OCI-LY1 (cell line): ENCODE results near the gene NKRF.

Experiments
- EZH2 ChIP-seq: fragments of 200-600 bp; sonication (generic), shearing (Covaris generic); IDR thresholded peaks from 2 replicates; pipeline ENCODE4 v1.8.0; 2017; ENCODE audit warnings: borderline replicate concordance, mixed run types, mild to moderate bottlenecking, antibody characterized with exemption, low read length, moderate library complexity, mixed read lengths
- TF ChIP-seq, protein P1 (sequence below): fragments of 200-600 bp; sonication (generic), shearing (Covaris generic); IDR thresholded peaks from 2 replicates; pipeline ENCODE4 v1.5.1; 2017; ENCODE audit warnings: mild to moderate bottlenecking, antibody characterized with exemption, low read length, moderate library complexity, mixed read lengths

DNA sequence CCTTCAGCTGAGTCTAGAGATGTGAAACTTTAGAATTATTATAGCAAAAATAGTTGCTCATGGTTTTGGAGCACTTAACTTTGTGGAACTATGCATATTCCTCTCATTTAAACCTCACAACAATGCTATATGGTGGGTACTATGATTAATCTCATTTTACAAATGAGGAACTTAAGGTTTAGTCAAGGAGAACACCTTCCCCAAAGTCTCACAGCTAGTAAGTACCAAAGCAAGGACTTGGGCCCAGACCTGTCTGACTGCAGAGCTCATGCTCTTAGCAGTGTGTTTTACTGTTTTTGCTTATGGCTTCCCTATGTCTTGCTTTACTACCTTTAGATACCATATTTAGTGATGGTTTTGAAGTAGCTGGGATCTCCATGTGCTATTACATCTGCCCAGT is 26.8 kb downstream of the NKRF start:
- TF ChIP-seq, protein P1, sequence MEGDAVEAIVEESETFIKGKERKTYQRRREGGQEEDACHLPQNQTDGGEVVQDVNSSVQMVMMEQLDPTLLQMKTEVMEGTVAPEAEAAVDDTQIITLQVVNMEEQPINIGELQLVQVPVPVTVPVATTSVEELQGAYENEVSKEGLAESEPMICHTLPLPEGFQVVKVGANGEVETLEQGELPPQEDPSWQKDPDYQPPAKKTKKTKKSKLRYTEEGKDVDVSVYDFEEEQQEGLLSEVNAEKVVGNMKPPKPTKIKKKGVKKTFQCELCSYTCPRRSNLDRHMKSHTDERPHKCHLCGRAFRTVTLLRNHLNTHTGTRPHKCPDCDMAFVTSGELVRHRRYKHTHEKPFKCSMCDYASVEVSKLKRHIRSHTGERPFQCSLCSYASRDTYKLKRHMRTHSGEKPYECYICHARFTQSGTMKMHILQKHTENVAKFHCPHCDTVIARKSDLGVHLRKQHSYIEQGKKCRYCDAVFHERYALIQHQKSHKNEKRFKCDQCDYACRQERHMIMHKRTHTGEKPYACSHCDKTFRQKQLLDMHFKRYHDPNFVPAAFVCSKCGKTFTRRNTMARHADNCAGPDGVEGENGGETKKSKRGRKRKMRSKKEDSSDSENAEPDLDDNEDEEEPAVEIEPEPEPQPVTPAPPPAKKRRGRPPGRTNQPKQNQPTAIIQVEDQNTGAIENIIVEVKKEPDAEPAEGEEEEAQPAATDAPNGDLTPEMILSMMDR = no peak
- TF ChIP-seq EZH2 = no peak
